Measurements from ENCODE around the gene OR2T8.
"Not testable (repeated sequence)": the region's sequence is repeated elsewhere in the genome, so short reads cannot be mapped to it uniquely, and the experiment has no call there.

OR2T8 gene

DNA sequence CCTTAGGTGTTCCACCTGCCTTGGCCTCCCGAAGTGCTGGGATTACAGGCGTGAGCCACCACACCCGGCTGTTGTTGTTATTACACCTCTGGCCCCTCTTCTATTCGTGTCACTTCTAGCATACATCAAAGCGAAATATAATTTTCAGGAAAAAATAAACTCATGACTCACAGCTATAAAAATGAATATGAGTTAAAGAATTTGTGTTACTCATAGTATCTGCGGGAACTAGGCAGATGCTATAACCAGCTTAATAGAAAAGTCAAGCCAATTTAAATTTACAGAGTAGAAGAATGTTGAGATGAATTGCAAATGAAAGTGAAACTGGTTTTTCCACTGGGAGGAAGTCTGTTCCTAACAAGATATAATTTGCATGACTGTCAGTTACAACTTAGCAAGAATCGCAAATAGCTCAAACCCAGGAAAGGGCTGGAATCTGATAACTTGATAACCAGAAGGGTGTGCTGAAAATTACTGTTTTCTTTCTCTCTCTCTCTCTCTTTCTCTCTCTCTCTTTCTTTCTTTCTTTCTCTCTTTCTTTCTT is 13.5 kb upstream of the OR2T8 start:
- Histone ChIP-seq H3K4me3 (peak overlapping the region; percentile 25 to 51 (median 43)), H3K4me1 (peaks cover 11 to 29% (median 18%) of the 10 kb centered on the region in 10 experiments), H3K9ac (peak overlapping the region in 10 of 11 experiments; percentile 24 to 74 (median 55); a peak in 16 of 22 replicates), H3K4me2 (peak overlapping the region; percentile 48 to 85 (median 68)), H4K20me1 (no peaks in the 10 kb centered on the region), H3K36me3 (peaks cover 0 to 5% (median 0%) of the 10 kb centered on the region in 11 experiments; a peak in 1 of 22 replicates), H3K27me3 (no peaks in the 10 kb centered on the region), H3K9me3 (replicated peaks in 1 of 11) (peaks cover 11 to 40% (median 29%) of the 10 kb centered on the region in 11 experiments; a peak in 21 of 22 replicates), H3K27ac (peak overlapping the region; percentile 40 to 76 (median 59); a peak in 21 of 22 replicates)
- TF ChIP-seq Cebpa-rat (IDR thresholded peaks at IDR 0.05), result no peak

- no peak overlapping the region for H3K27ac ChIP-seq
- H3K9me3 ChIP-seq (replicated peaks in 1 of 11), result peaks cover 11 to 41% (median 35%) of the 10 kb centered on the region in 11 experiments; a peak in 21 of 22 replicates
- TF ChIP-seq Cebpa-rat (IDR thresholded peaks at IDR 0.05), result no peak
- H3K9ac ChIP-seq, result no peak overlapping the region
- no peaks in the 10 kb centered on the region for H3K27me3 ChIP-seq
- H3K4me3 ChIP-seq, result no peak overlapping the region
- peaks cover 11 to 29% (median 18%) of the 10 kb centered on the region in 10 experiments for H3K4me1 ChIP-seq
- H3K4me2 ChIP-seq, result peak overlapping the region in 3 of 11 experiments; percentile 59 to 63 (median 60); a peak in 5 of 22 replicates
- H3K36me3 ChIP-seq, result peaks cover 0 to 5% (median 0%) of the 10 kb centered on the region in 11 experiments; a peak in 1 of 22 replicates
- H4K20me1 ChIP-seq, result no peaks in the 10 kb centered on the region
These were observed 11.3 kb upstream of the OR2T8 start for GRCh38 chr1:247908766-247909165.

- no peak overlapping the region for H3K27ac ChIP-seq
- H3K4me1 ChIP-seq, result peaks cover 0 to 1% (median 0%) of the 10 kb centered on the region in 10 experiments; a peak in 5 of 20 replicates
- H3K9me3 ChIP-seq (replicated peaks in 1 of 11), result peaks cover 0 to 22% (median 17%) of the 10 kb centered on the region in 11 experiments; a peak in 14 of 22 replicates
- no peak overlapping the region for H3K4me2 ChIP-seq
- no peaks in the 10 kb centered on the region for H3K27me3 ChIP-seq
- H3K9ac ChIP-seq, result no peak overlapping the region
- no peak for TF ChIP-seq Cebpa-rat (IDR thresholded peaks at IDR 0.05)
- no peak overlapping the region for H3K4me3 ChIP-seq
- H4K20me1 ChIP-seq, result no peaks in the 10 kb centered on the region
- H3K36me3 ChIP-seq, result no peaks in the 10 kb centered on the region
These were observed 6.3 kb upstream of the OR2T8 start for GRCh38 chr1:247913786-247914185.

- no peak overlapping the region for H3K9ac ChIP-seq
- H3K9me3 ChIP-seq (replicated peaks in 1 of 11), result peaks cover 0 to 18% (median 14%) of the 10 kb centered on the region in 11 experiments; a peak in 12 of 22 replicates
- H3K27ac ChIP-seq, result no peak overlapping the region
- no peaks in the 10 kb centered on the region for H3K4me1 ChIP-seq
- H3K36me3 ChIP-seq, result no peaks in the 10 kb centered on the region
- H3K4me2 ChIP-seq, result no peak overlapping the region
- H3K4me3 ChIP-seq, result no peak overlapping the region
- no peak for TF ChIP-seq Cebpa-rat (IDR thresholded peaks at IDR 0.05)
- H3K27me3 ChIP-seq, result no peaks in the 10 kb centered on the region
- H4K20me1 ChIP-seq, result no peaks in the 10 kb centered on the region
These were observed 5.0 kb upstream of the OR2T8 start for GRCh38 chr1:247914941-247915662.

- no peaks in the 10 kb centered on the region for H3K27me3 ChIP-seq
- no peaks in the 10 kb centered on the region for H3K36me3 ChIP-seq
- no peaks in the 10 kb centered on the region for H4K20me1 ChIP-seq
- peaks cover 0 to 42% (median 0%) of the 10 kb centered on the region in 10 experiments; a peak in 5 of 20 replicates for H3K4me1 ChIP-seq
- no peak overlapping the region for H3K27ac ChIP-seq
- no peak for TF ChIP-seq Cebpa-rat (IDR thresholded peaks at IDR 0.05)
- no peak overlapping the region for H3K9ac ChIP-seq
- no peak overlapping the region for H3K4me3 ChIP-seq
- H3K9me3 ChIP-seq (replicated peaks in 1 of 11), result no peaks in the 10 kb centered on the region
- peak overlapping the region in 1 of 11 experiments; percentile 37; a peak in 2 of 22 replicates for H3K4me2 ChIP-seq
These were observed 3.9 kb downstream of the OR2T8 start for GRCh38 chr1:247923941-247924340.

- no peak within 1 kb of the TSS for H3K9ac ChIP-seq
- H3K4me1 ChIP-seq, result peaks cover 0 to 42% (median 0%) of the 10 kb centered on the region in 10 experiments; a peak in 5 of 20 replicates
- no peak within 1 kb of the TSS for H3K4me3 ChIP-seq
- H3K36me3 ChIP-seq, result no peaks in the 10 kb centered on the region
- peak within 1 kb of the TSS in 1 of 11 experiments; percentile 47; a peak in 3 of 22 replicates for H3K27ac ChIP-seq
- H3K4me2 ChIP-seq, result peak within 1 kb of the TSS in 2 of 11 experiments; percentile 65 to 76; a peak in 4 of 22 replicates
- H3K9me3 ChIP-seq (replicated peaks in 1 of 11), result no peaks in the 10 kb centered on the region
- no peaks in the 10 kb centered on the region for H4K20me1 ChIP-seq
- no peaks in the 10 kb centered on the region for H3K27me3 ChIP-seq
- TF ChIP-seq Cebpa-rat (IDR thresholded peaks at IDR 0.05), result no peak
These were observed 4.8 kb downstream of the OR2T8 start, which contains the start of gene OR2AJ1 for GRCh38 chr1:247924868-247925267. TSS of gene OR2AJ1 (plus strand) at chr1:247924889. CDS start at chr1:247933769, 8,880 bp downstream.

- no peak overlapping the region for H3K27ac ChIP-seq
- H3K27me3 ChIP-seq, result no peaks in the 10 kb centered on the region
- no peak overlapping the region for H3K4me3 ChIP-seq
- no peaks in the 10 kb centered on the region for H4K20me1 ChIP-seq
- no peak for TF ChIP-seq Cebpa-rat (IDR thresholded peaks at IDR 0.05)
- H3K9me3 ChIP-seq (replicated peaks in 1 of 11), result peaks cover 14 to 21% (median 17%) of the 10 kb centered on the region in 11 experiments
- H3K4me1 ChIP-seq, result peaks cover 0 to under 1% (median 0%) of the 10 kb centered on the region in 10 experiments; a peak in 1 of 20 replicates
- H3K9ac ChIP-seq, result no peak overlapping the region
- no peaks in the 10 kb centered on the region; a peak in 1 of 22 replicates for H3K36me3 ChIP-seq
- H3K4me2 ChIP-seq, result no peak overlapping the region
These were observed 13.9 kb downstream of the OR2T8 start for GRCh38 chr1:247933989-247934388.

DNA sequence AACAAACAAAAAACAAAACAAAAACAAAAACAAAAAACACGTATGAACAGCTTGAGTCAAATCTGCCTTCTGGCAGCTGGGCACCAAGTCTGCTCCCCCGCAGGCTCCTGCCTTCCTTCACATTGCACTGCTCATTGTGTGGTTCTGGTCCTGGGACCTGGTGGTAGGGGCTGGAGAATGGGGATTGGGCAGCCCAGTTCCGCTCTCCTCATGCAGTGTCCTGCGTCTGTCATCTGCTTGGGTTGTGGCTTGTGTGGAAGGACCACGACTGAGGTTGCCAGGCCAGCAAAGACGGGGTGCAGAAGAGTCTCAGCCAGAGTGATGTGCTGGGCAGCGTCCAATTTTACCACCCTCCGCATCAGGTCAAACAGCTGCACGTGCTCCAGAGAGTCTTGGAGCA is 15.7 kb downstream of the OR2T8 start:
- Histone ChIP-seq H3K9me3 (replicated peaks in 1 of 11) (peaks cover 14 to 21% (median 17%) of the 10 kb centered on the region in 11 experiments), H4K20me1 (no peaks in the 10 kb centered on the region)

GRCh38 chr1:247936415-247936814 is 16.4 kb downstream of the OR2T8 start:
- Histone ChIP-seq H3K4me2 (no peak overlapping the region), H4K20me1 (no peaks in the 10 kb centered on the region), H3K27me3 (no peaks in the 10 kb centered on the region), H3K4me1 (peaks cover 0 to 22% (median 0%) of the 10 kb centered on the region in 10 experiments; a peak in 5 of 20 replicates), H3K36me3 (no peaks in the 10 kb centered on the region; a peak in 1 of 22 replicates), H3K27ac (no peak overlapping the region), H3K9ac (no peak overlapping the region), H3K4me3 (no peak overlapping the region), H3K9me3 (replicated peaks in 1 of 11) (peaks cover 14 to 21% (median 17%) of the 10 kb centered on the region in 11 experiments)
- TF ChIP-seq Cebpa-rat (IDR thresholded peaks at IDR 0.05), result no peak

More for the DNA sequence above, 15.7 kb downstream of the OR2T8 start:
- H3K27ac ChIP-seq, result no peak overlapping the region
- no peak overlapping the region for H3K4me2 ChIP-seq
- no peak overlapping the region for H3K4me3 ChIP-seq
- H3K9ac ChIP-seq, result no peak overlapping the region
- TF ChIP-seq Cebpa-rat (IDR thresholded peaks at IDR 0.05), result no peak
- no peaks in the 10 kb centered on the region; a peak in 1 of 22 replicates for H3K36me3 ChIP-seq
- H3K27me3 ChIP-seq, result no peaks in the 10 kb centered on the region
- H3K4me1 ChIP-seq, result peaks cover 0 to 15% (median 0%) of the 10 kb centered on the region in 10 experiments; a peak in 5 of 20 replicates

DNA sequence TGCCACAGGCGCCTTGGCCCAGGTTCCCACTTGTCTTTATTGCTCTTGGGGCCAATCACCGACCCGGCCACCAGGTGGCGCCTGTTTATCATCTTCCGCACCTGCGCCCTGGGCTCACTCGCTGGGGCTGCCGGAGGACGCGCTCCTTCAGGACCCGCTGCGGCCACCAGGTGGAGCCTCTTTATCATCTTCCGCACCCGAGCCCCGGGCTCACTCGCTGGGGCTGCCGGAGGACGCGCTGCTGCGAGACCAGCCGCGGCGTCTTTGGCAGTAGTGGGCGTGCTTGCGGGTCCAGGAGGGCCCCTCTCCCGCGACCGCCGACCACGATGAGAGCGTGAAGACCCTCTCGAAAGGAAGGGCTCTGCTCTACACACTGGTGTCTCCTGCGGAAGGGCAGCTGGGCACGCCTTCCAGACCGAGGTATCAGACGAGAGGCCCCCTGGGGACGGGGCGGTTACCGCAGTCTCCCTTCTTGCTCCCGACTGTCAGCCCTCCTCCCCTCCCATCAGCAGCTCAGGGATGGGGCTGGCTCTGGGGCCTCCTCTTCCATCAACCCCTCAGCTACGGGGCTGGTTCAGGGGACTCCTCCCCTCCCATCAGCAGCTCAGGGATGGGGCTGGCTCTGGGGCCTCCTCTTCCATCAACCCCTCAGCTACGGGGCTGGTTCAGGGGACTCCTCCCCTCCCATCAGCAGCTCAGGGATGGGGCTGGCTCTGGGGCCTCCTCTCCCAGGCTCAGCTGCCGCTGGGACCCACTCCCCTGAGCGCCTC is 17.1 kb downstream of the OR2T8 start:
- peaks cover 14 to 21% (median 17%) of the 10 kb centered on the region in 11 experiments for H3K9me3 ChIP-seq (replicated peaks in 1 of 11)

More for the DNA sequence above, 17.1 kb downstream of the OR2T8 start:
- not testable (repeated sequence) for H3K9ac ChIP-seq, H4K20me1 ChIP-seq, H3K36me3 ChIP-seq, H3K27ac ChIP-seq, H3K27me3 ChIP-seq, H3K4me2 ChIP-seq
- Histone ChIP-seq H3K4me1 (peaks cover 0 to 29% (median 0%) of the 10 kb centered on the region in 10 experiments; a peak in 5 of 20 replicates), H3K4me3 (peak overlapping the region in 1 of 10 experiments; percentile 4; a peak in 1 of 20 replicates)

Data from BLaER1 treated with 17β-estradiol and CSF1 and Interleukin-3, amounts not matched to agents 10 nM and 100 nM (cell line).